NT2/D1 (cell line): ENCODE measurements around the gene LIMS1.

Experiments used
- SUZ12 ChIP-seq: IDR thresholded peaks from 2 replicates; pipeline ENCODE4 v1.6.1; 2011; ENCODE audit not compliant: insufficient read length, insufficient read depth; ENCODE audit errors: extremely low read depth
- YY1 ChIP-seq: IDR thresholded peaks from 2 replicates; pipeline ENCODE4 v1.6.1; 2011; ENCODE audit not compliant: insufficient read length, insufficient read depth
- ZNF274 ChIP-seq: IDR thresholded peaks from 2 replicates; pipeline ENCODE4 v1.6.1; 2011; ENCODE audit warnings: mild to moderate bottlenecking, low read depth, low read length

GRCh38 chr2:108616318-108616717 is 82.0 kb downstream of the LIMS1 start:
- TF ChIP-seq YY1: no peak
- no peak for TF ChIP-seq ZNF274
- TF ChIP-seq SUZ12: no peak
